D721Med (cell line): ENCODE measurements around the gene KRTAP10-12.

Experiments used
- DNase-seq: peaks from one replicate; pipeline ENCODE4 v3.0.0; 2011; ENCODE audit warnings: low spot score; ENCODE audit not compliant: insufficient read length
- FAIRE-seq: peaks from 2 replicates; lab custom pipeline; 2011; peaks lifted over from hg19 to GRCh38; lab: Jason Lieb, UNC
- CTCF ChIP-seq: IDR thresholded peaks from 2 replicates; pipeline ENCODE4 v1.5.1; 2012; ENCODE audit warnings: mild to moderate bottlenecking, control low read depth; ENCODE audit not compliant: insufficient read depth; ENCODE audit errors: missing control alignments

KRTAP10-12 gene

GRCh38 chr21:44711327-44712202, 14.6 kb downstream of the KRTAP10-12 start, which contains the start of gene TSPEAR:
TSPEAR (minus strand) TSS chr21:44711572; CDS start chr21:44711514, 58 bp downstream.
- DNase-seq (no peak), FAIRE-seq (no peak)
- TF ChIP-seq CTCF = no peak

GRCh38 chr21:44712203-44713028, 15.4 kb downstream of the KRTAP10-12 start:
- DNase-seq (no peak), FAIRE-seq (no peak)

GRCh38 chr21:44713130-44713529, 16.2 kb downstream of the KRTAP10-12 start:
- FAIRE-seq = no peak
- no peak for TF ChIP-seq CTCF

More at GRCh38 chr21:44712203-44713028, 15.4 kb downstream of the KRTAP10-12 start:
- TF ChIP-seq CTCF = no peak

GRCh38 chr21:44713846-44714245, 16.9 kb downstream of the KRTAP10-12 start:
- no peak for DNase-seq
- TF ChIP-seq CTCF = no peak
- FAIRE-seq = no peak

More at GRCh38 chr21:44713130-44713529, 16.2 kb downstream of the KRTAP10-12 start:
- DNase-seq = no peak

- DNase-seq (no peak), FAIRE-seq (no peak)
- no peak for TF ChIP-seq CTCF
Measured at GRCh38 chr21:44714905-44715304, 17.9 kb downstream of the KRTAP10-12 start.

- DNase-seq = no peak
- FAIRE-seq = no peak
- TF ChIP-seq CTCF = no peak
Measured at GRCh38 chr21:44716984-44717383, 20.0 kb downstream of the KRTAP10-12 start.

GRCh38 chr21:44718093-44718492, 21.1 kb downstream of the KRTAP10-12 start:
- no peak for FAIRE-seq
- no peak for TF ChIP-seq CTCF

More at GRCh38 chr21:44718093-44718492, 21.1 kb downstream of the KRTAP10-12 start:
- DNase-seq = no peak
